ENCODE data around the gene EPHB6.

The EPHB6 gene

GRCh38 chr7:142901426-142902259, 46.8 kb downstream of the EPHB6 start:
- no peak for TF ChIP-seq POLR2A (IDR thresholded peaks at IDR 0.05; ENCODE audit: extremely low read depth, insufficient read length)
- TF ChIP-seq MYC (IDR thresholded peaks at IDR 0.05; ENCODE audit: low read depth, low read length) = no peak
- TF ChIP-seq CTCF (IDR thresholded peaks at IDR 0.05; ENCODE audit: low read depth, low read length) = no peak
- TF ChIP-seq MAX (IDR thresholded peaks at IDR 0.05; ENCODE audit: low read depth, low read length) = no peak
- no peak overlapping the region for H3K4me3 ChIP-seq (ENCODE audit: low read depth, low read length)
- DNase-seq (ENCODE audit: low read depth) = no peak

DNA sequence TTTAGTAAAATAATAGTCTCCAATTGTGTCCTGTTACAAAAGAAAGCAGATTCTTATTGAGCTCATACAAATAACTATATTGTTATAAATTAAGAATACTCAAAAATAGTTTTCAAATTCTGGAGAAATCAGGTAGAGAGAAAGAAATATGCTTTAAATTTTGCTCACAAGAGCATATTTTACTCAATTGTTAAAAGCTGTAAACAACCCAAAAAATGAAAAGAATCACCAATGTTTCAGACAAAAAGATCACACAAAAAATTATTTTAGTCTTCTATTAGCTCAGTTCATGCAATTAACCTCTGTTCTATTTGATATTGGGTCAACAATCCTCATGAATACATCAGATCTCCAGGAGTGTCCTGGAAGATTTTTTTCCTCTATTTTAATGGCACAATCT, 49.3 kb downstream of the EPHB6 start:
- DNase-seq (ENCODE audit: low read depth) = no peak
- TF ChIP-seq MYC (IDR thresholded peaks at IDR 0.05; ENCODE audit: low read depth, low read length) (no peak), POLR2A (IDR thresholded peaks at IDR 0.05; ENCODE audit: extremely low read depth, insufficient read length) (no peak), CTCF (IDR thresholded peaks at IDR 0.05; ENCODE audit: low read depth, low read length) (no peak), MAX (IDR thresholded peaks at IDR 0.05; ENCODE audit: low read depth, low read length) (no peak)
- H3K4me3 ChIP-seq (ENCODE audit: low read depth, low read length) = no peak overlapping the region

DNA sequence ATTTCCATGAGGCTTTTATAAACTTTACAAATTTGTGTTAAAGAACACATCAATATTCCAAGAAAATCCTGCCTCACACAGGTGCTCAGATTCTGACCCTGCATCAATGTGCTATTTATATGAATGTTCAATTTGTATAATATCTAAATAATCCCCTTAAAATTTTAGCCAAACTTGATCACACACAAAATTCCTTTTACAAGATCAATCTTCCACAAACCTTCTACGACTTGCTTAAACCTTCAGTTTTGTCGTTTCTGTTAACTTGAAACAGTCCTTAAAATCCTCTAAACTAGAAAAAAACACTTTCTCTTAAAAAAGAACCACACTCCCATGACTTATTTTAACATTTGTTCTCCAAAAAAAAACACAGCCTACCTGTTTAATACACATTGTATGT, 50.9 kb downstream of the EPHB6 start:
- no peak overlapping the region for H3K4me3 ChIP-seq (ENCODE audit: low read depth, low read length)
- TF ChIP-seq MYC (IDR thresholded peaks at IDR 0.05; ENCODE audit: low read depth, low read length) = no peak
- no peak for TF ChIP-seq CTCF (IDR thresholded peaks at IDR 0.05; ENCODE audit: low read depth, low read length)
- no peak for TF ChIP-seq MAX (IDR thresholded peaks at IDR 0.05; ENCODE audit: low read depth, low read length)
- no peak for DNase-seq (ENCODE audit: low read depth)

DNA sequence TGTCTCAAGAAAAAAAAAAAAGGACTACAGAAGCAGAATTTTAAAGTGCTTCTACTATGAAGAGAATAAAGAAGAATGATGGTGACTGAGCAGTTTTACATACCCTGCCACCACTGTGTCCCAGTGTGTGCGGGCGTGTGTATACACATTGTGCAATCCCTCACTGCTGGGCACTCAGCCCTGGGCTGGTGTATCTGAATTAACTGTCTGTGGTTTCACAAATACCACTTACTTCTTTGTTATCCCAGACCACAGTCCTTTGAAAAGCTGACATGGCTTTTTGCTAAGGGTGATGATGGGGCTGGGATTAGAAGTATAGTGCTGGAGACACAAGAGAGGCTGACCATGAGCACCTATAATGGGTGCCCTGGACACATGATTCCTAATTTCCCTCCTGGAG, 51.8 kb downstream of the EPHB6 start:
- H3K4me3 ChIP-seq (ENCODE audit: low read depth, low read length) = no peak overlapping the region
- TF ChIP-seq MYC (IDR thresholded peaks at IDR 0.05; ENCODE audit: low read depth, low read length) = no peak
- DNase-seq (ENCODE audit: low read depth) = no peak

DNA sequence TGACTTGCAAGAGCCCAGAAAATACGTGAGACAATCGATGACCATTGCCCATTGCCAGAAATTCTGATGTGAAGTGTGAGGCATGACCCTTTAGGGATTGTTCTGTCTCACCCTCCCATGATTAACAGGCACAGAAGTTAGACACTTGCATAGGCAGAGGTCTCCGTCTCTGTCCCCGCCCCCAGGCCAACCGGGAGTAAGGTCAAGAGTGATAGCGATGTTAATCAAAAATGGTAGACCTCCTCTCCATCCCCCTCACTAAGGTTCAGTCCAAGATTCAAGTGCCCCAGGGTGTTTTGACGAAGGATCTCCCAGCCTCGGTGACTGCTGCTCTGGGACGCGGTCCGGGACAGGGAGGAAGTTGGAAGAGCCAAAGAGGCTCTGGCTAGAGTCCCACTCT, 53.4 kb downstream of the EPHB6 start:
- TF ChIP-seq MAX (IDR thresholded peaks at IDR 0.05; ENCODE audit: low read depth, low read length) (no peak), CTCF (IDR thresholded peaks at IDR 0.05; ENCODE audit: low read depth, low read length) (no peak), MYC (IDR thresholded peaks at IDR 0.05; ENCODE audit: low read depth, low read length) (no peak), POLR2A (IDR thresholded peaks at IDR 0.05; ENCODE audit: extremely low read depth, insufficient read length) (no peak)
- no peak for DNase-seq (ENCODE audit: low read depth)
- H3K4me3 ChIP-seq (ENCODE audit: low read depth, low read length) = no peak overlapping the region

DNA sequence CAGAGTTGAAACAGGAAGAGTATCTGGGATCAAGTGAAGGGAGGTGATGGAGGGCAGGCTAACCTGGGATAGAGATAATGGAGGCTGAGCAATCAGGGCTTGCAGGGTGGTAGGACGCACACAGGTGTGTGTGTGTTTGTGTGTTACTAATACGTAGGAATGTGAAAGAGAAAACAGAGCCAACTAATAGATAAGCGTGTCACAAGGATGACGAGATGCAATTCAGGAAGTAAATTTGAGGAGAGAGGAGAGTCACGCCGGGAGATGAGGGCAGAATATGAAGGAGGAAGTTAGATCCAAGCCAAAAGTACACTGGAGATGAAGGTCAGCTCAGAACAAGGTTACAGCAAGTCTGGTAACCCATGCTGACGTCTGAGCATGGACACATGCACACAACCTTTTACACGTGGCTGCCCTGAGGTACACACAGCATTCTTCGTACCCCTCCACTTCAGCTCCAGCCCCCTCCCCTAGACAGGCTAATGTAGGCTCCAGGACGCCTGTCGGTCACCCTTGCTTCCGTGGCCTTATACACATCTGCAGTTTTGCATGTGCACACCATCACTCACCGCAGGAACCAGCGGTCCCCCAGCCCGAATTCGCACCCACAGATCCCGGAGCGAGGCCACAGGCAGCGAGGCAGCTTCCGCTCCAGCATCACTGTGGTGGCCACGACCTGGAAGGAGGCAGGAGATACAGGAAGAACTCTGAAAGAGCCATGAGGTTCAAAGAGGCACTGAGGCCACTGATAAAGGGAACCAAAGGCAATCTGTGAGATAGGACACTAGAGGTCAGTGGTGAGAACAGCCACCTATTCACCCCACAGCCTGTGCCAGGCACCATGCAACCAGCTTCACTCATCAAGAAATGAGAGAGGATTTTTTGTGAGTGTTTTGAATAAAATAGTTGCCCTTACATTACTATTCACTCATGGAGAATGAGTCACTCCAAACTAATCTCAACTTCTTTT, 54.3 kb downstream of the EPHB6 start:
- peak; percentile 62 for DNase-seq (ENCODE audit: low read depth)
- peak; percentile 61 for TF ChIP-seq CTCF (IDR thresholded peaks at IDR 0.05; ENCODE audit: low read depth, low read length)
- TF ChIP-seq MYC (IDR thresholded peaks at IDR 0.05; ENCODE audit: low read depth, low read length) = no peak
- no peak overlapping the region for H3K4me3 ChIP-seq (ENCODE audit: low read depth, low read length)

Data from NB4 (cell line).